D721Med (cell line): ENCODE results near the gene MS4A4A.

ENCODE experiments used
- DNase-seq: peaks from one replicate; pipeline ENCODE4 v3.0.0; 2011; ENCODE audit warnings: low spot score; ENCODE audit not compliant: insufficient read length
- FAIRE-seq: peaks from 2 replicates; lab custom pipeline; 2011; peaks lifted over from hg19 to GRCh38; lab: Jason Lieb, UNC
- TF ChIP-seq, protein P1 (sequence below): IDR thresholded peaks from 2 replicates; pipeline ENCODE4 v1.5.1; 2012; ENCODE audit warnings: mild to moderate bottlenecking, control low read depth; ENCODE audit not compliant: insufficient read depth; ENCODE audit errors: missing control alignments

MS4A4A gene

GRCh38 chr11:60303661-60304060 is 23.2 kb downstream of the MS4A4A start:
- DNase-seq (no peak), FAIRE-seq (no peak)
- TF ChIP-seq, protein P1, sequence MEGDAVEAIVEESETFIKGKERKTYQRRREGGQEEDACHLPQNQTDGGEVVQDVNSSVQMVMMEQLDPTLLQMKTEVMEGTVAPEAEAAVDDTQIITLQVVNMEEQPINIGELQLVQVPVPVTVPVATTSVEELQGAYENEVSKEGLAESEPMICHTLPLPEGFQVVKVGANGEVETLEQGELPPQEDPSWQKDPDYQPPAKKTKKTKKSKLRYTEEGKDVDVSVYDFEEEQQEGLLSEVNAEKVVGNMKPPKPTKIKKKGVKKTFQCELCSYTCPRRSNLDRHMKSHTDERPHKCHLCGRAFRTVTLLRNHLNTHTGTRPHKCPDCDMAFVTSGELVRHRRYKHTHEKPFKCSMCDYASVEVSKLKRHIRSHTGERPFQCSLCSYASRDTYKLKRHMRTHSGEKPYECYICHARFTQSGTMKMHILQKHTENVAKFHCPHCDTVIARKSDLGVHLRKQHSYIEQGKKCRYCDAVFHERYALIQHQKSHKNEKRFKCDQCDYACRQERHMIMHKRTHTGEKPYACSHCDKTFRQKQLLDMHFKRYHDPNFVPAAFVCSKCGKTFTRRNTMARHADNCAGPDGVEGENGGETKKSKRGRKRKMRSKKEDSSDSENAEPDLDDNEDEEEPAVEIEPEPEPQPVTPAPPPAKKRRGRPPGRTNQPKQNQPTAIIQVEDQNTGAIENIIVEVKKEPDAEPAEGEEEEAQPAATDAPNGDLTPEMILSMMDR: no peak

DNA sequence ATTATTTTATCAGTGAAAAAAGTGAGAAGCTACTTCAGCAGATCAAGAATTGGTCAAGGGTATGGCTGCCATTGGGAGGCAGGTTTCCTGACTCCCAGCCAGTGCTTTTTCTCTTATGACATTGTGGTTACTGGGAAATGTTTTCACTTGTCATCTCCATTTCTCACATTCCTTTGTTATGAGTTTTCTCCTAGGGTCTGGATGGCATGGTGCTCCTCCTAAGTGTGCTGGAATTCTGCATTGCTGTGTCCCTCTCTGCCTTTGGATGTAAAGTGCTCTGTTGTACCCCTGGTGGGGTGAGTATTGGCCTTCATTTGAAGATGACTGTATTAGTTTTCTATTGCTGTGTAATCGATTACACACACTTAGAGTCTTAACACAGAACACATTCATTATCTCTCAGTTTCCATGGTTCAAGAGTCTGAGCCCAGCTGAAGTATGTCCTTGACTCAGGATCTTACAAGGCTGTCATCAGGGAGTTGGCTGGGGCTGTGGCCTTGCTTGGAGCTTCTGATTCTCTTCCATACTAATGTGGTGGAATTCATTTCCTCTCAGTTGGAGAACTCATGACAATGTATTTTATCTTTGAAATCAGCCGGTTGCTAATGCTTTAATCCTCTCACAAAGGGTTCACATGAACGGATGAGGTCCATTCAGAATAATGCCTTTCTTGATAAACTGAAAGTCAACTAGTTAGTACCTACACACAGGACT is 25.6 kb downstream of the MS4A4A start:
- TF ChIP-seq, protein P1: no peak
- DNase-seq: no peak
- FAIRE-seq: no peak

GRCh38 chr11:60307507-60308195 is 27.2 kb downstream of the MS4A4A start:
- DNase-seq (no peak), FAIRE-seq (no peak)
- TF ChIP-seq, protein P1: no peak

DNA sequence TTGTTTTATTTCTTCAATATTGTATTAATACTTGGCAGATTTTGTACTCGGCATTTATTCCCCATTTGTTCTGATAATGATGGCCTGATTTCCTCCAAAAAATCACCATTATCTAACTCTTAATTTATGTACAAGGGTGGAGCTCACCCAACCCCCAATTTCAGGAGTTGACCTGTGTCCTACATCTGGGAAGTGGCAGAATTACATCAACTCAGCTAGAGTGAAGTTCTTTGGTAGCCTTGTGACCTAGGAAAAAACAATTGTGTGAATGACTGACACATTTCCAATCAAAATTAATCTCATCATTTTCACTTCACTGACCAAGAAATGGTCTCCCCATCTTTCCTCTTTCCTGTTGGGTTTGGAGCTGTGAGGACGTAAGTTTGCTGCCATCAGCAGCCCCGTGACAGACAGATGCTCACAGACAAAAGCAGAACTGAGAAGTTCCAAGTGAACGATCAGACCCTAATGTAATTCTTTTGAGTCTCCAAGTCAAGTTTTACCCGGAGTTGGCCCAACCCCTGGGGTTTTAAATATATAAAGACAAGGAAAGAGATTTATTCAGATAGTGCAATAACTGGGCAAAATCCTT is 30.0 kb downstream of the MS4A4A start:
- DNase-seq (no peak), FAIRE-seq (no peak)

DNA sequence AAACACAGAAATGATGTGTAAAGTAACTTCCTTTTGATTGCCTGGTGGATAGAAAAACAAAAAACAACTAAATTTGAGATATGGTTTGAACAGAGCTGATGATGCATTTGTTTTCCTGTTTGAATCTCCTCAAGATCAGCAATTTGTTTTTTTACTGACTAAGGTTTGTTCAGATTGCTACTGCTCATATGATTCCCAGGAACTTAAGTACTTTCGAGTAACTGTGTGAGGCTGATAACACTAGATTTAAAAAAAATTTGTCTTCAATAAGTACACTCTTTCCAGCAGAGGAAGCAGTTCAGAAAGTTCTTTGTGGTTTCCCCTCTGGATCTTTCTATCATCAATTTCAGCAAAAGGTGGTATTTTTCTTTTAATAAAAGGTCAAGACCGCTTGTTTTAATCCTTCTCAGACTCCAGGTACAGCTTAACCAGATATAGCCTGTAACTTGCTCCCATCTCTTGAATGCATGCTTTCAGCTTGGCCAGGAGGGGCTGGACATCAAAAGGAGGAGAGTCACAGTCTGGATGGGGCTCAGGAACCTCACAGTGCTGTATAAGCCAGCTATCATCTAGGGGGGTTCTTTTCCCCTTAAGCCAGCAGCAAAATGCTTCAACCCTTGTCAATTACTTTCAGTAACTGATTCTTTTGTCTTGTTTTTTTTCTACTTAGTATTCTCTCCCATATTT is 34.3 kb downstream of the MS4A4A start:
- TF ChIP-seq, protein P1: no peak
- DNase-seq (no peak), FAIRE-seq (no peak)

More for the DNA sequence above, 30.0 kb downstream of the MS4A4A start:
- TF ChIP-seq, protein P1: no peak

DNA sequence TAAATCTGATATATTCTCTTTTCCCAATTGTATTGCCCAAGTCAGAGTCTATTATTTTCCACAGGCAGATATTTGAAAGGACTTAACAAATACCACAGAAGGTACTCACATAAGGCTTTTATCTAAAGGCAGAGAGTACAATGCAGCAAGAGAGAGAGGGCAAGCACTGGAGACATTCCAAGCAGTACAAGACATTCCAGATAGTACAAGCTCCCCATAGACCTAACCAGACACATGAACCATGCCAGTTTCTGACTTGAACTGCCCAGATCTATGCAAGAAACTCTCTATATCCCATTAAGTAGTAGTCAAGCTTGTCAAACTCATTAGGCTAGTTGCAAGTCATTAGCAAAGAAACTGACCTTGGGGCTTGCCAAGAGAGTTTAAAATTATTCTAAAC is 35.4 kb downstream of the MS4A4A start:
- FAIRE-seq (no peak), DNase-seq (no peak)
- TF ChIP-seq, protein P1: no peak
